ENCODE results near the gene CYBC1.

DNA sequence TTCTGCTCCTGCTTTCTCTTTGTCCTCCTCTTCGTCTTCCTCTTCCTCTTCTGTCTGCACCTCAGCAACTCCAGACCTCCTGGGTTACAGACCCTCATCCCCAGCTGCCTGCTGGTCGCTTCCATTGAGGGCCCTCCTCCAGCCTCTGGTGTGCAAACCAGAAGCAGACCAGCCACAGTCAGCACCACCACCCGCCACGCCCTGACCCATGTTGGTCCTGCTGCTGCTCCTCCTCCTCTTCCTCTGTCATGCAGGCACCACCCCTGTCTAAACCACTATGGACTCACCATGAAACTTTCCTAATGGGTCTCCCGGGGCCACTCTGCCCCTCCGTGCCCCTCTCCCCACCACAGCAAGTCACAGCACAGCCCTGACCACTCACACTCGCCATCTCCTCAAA lies 20.7 kb downstream of the CYBC1 start:
- TF ChIP-seq, protein P1, sequence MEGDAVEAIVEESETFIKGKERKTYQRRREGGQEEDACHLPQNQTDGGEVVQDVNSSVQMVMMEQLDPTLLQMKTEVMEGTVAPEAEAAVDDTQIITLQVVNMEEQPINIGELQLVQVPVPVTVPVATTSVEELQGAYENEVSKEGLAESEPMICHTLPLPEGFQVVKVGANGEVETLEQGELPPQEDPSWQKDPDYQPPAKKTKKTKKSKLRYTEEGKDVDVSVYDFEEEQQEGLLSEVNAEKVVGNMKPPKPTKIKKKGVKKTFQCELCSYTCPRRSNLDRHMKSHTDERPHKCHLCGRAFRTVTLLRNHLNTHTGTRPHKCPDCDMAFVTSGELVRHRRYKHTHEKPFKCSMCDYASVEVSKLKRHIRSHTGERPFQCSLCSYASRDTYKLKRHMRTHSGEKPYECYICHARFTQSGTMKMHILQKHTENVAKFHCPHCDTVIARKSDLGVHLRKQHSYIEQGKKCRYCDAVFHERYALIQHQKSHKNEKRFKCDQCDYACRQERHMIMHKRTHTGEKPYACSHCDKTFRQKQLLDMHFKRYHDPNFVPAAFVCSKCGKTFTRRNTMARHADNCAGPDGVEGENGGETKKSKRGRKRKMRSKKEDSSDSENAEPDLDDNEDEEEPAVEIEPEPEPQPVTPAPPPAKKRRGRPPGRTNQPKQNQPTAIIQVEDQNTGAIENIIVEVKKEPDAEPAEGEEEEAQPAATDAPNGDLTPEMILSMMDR (IDR thresholded peaks at IDR 0.05; ENCODE audit: low read length): no peak
- no peak for TF ChIP-seq EZH2 (IDR thresholded peaks at IDR 0.05; ENCODE audit: borderline replicate concordance, low read length)

All from OCI-LY1 (cell line).